ENCODE results near the gene PRSS33. TPM values are rescaled to one million over a fixed set of nuclear protein-coding genes. Genes with fewer than 3 reads are reported as not detected.

PRSS33 gene
- total and polyA plus RNA-seq, 2 of the 8 experiments (the other 6 are each of a cell fraction or from before 2014, with no cell fraction given) = 0.09 TPM; not detected in 1

GRCh38 chr16:2811703-2812471 lies 24.5 kb upstream of the PRSS33 start:
- Histone ChIP-seq H2BK120ac (replicated peaks; ENCODE audit: low read depth, low read length) (no peak overlapping the region), H3K23ac (ENCODE audit: insufficient read length) (no peak overlapping the region), H3K14ac (ENCODE audit: insufficient read length) (no peak overlapping the region), H4K20me1 (replicated peaks in 1 of 2; ENCODE audit: control insufficient read depth in 1 of 2, insufficient read depth in 2 of 2, low read length in 2 of 2) (no peaks in the 10 kb centered on the region), H4K91ac (replicated peaks; ENCODE audit: insufficient read length, low read length) (no peak overlapping the region), H4K8ac (ENCODE audit: extremely low read depth, insufficient read depth, low read length) (peak overlapping the region; percentile 53; the same call in 1 of the 2 replicates), H2BK12ac (ENCODE audit: low read depth, low read length) (peak overlapping the region; percentile 20; the same call in 1 of the 2 replicates), H3K4me2 (ENCODE audit: insufficient read depth in 1 of 2, low read depth in 2 of 2, low read length in 2 of 2) (no peak overlapping the region), H3K4ac (replicated peaks; ENCODE audit: insufficient read length, low read depth, low read length) (no peak overlapping the region), H2BK15ac (ENCODE audit: low read length) (no peak overlapping the region), H3K18ac (ENCODE audit: extremely low read depth, low read length) (no peak overlapping the region), H3K9me3 (ENCODE audit: insufficient read depth in 2 of 2, low read depth in 1 of 2, low read length in 1 of 2) (no peaks in the 10 kb centered on the region), H3K4me3 (ENCODE audit: extremely low read depth in 1 of 4, insufficient read depth in 2 of 4, low read depth in 3 of 4, low read length in 4 of 4) (no peak overlapping the region), H4K5ac (ENCODE audit: insufficient read length, low read depth, low read length) (no peak overlapping the region), H2BK5ac (ENCODE audit: low read depth, low read length) (0 out of 2 replicates have a peak overlapping the region, but pooled peaks have one; percentile 24), H3K23me2 (ENCODE audit: low read depth, low read length) (no peaks in the 10 kb centered on the region), H3K4me1 (replicated peaks in 1 of 4; ENCODE audit: control insufficient read depth in 3 of 4, insufficient read depth in 4 of 4, low read length in 3 of 4) (peaks cover 0 to 7% (median 1%) of the 10 kb centered on the region in 4 experiments; a peak in 2 of 7 replicates), H3K56ac (replicated peaks; ENCODE audit: insufficient read length, low read depth, low read length) (no peak overlapping the region), H3K27me3 (replicated peaks in 1 of 4; ENCODE audit: control insufficient read depth in 3 of 4, extremely low read depth in 1 of 4, insufficient read depth in 3 of 4, low read length in 3 of 4) (0 out of 7 replicates have a peak, but pooled peaks cover 0 to 2% (median 0%) of the 10 kb centered on the region in 4 experiments), H3K79me1 (ENCODE audit: low read depth, low read length) (no peaks in the 10 kb centered on the region), H3K36me3 (ENCODE audit: control insufficient read depth in 2 of 4, insufficient read depth in 4 of 4, low read length in 3 of 4) (no peaks in the 10 kb centered on the region), H3K9ac (replicated peaks in 1 of 4; ENCODE audit: extremely low read depth in 1 of 4, low read depth in 3 of 4, low read length in 3 of 4) (no peak overlapping the region), H3K27ac (ENCODE audit: low read depth, low read length) (no peak overlapping the region), H2AFZ (ENCODE audit: low read length) (peak overlapping the region; percentile 49), H3K79me2 (ENCODE audit: control insufficient read depth in 1 of 2, insufficient read depth in 2 of 2, low read length in 2 of 2) (no peaks in the 10 kb centered on the region), H2BK20ac (ENCODE audit: low read length) (no peak overlapping the region), H2AK5ac (ENCODE audit: low read depth, low read length) (no peak overlapping the region; the same call in 1 of the 2 replicates)
- FAIRE-seq (no peak), DNase-seq (ENCODE audit: low read depth in 1 of 2, low spot score in 2 of 2) (no peak)
- ChIA-PET CTCF (ENCODE audit: partially characterized antibody) (interaction anchor here (0.6 to 3.1 kb wide), 8 partner anchors 11 to 118 kb away, joined by 3 to 22 read pairs (median 4); partner anchors contain the start of gene PRSS41), POLR2A (ENCODE audit: partially characterized antibody) (interaction anchor here (1.4 to 2.0 kb wide), 2 partner anchors 34 to 55 kb away, joined by 3 to 9 read pairs; partner anchors contain the start of gene ELOB)
- WGBS, 2 experiments (ENCODE audit: extremely low coverage in 1 of 2, insufficient coverage in 1 of 2, insufficient read length in 1 of 2, insufficient replicate concordance in 2 of 2, low coverage in 1 of 2, low lambda C conversion rate in 2 of 2, missing lambda C conversion rate in 1 of 2) = 85% methylated on average over 15 of the region's 15 CpGs; no CpG with 5 or more reads in 1 of the 2 experiments
- TF ChIP-seq TAF7 (optimal IDR thresholded peaks at IDR 0.05; ENCODE audit: borderline replicate concordance, low read depth, low read length) (no peak), SP1 (IDR thresholded peaks at IDR 0.05; ENCODE audit: low read depth, low read length) (no peak), EGR1 (IDR thresholded peaks at IDR 0.05; ENCODE audit: borderline replicate concordance, low read depth, low read length) (no peak), KDM4A (IDR thresholded peaks at IDR 0.05; ENCODE audit: low read depth, low read length, severe bottlenecking) (no peak), SAP30 (IDR thresholded peaks at IDR 0.05; ENCODE audit: insufficient read depth, insufficient replicate concordance, low read length) (no peak), SIX5 (IDR thresholded peaks at IDR 0.05; ENCODE audit: low read depth, low read length) (no peak), ATF3 (IDR thresholded peaks at IDR 0.05; ENCODE audit: insufficient read depth, low read depth, low read length) (no peak), CBX5 (IDR thresholded peaks at IDR 0.05; ENCODE audit: low read depth, low read length) (no peak), ZNF274 (IDR thresholded peaks at IDR 0.05; ENCODE audit: borderline replicate concordance, extremely low read depth, low read length) (no peak), RXRA (IDR thresholded peaks at IDR 0.05; ENCODE audit: insufficient read depth, low read depth, low read length) (no peak), CHD2 (IDR thresholded peaks at IDR 0.05; ENCODE audit: low read length) (no peak)
